ENCODE results near the gene TBC1D1. TPM values are rescaled to one million over a fixed set of nuclear protein-coding genes. Genes with fewer than 3 reads are reported as not detected.

Gene TBC1D1
- total RNA-seq, 1 donor from 2014 or later = 56.5 TPM

DNA sequence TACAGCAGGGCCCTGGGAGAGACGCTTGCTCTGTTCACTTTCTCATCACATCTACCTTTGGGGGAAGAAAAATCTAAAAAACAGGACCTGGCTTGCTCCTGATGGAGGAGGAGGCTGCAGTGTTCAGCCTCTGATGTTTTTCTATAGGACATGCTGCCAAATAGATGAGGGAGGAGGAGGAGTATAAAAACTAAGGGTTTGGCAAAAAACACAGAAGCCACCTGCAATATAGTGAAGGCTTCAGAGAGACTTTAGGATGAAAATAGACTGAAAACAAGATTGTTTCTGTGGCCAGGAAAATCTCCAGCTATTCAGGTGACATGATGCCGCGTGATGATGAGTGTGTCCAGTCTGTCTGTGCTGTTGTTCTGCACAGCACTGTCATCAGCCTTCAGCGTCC, 229.9 kb downstream of the TBC1D1 start:
- ATAC-seq (no peak), DNase-seq (no peak)
- Histone ChIP-seq H3K9me3 (no peaks in the 10 kb centered on the region), H3K4me3 (no peak overlapping the region), H3K27me3 (ENCODE audit: low read depth) (no peaks in the 10 kb centered on the region), H3K36me3 (peaks cover 75% of the 10 kb centered on the region), H3K4me1 (no peaks in the 10 kb centered on the region), H3K27ac (no peak overlapping the region)
- TF ChIP-seq, protein P1, sequence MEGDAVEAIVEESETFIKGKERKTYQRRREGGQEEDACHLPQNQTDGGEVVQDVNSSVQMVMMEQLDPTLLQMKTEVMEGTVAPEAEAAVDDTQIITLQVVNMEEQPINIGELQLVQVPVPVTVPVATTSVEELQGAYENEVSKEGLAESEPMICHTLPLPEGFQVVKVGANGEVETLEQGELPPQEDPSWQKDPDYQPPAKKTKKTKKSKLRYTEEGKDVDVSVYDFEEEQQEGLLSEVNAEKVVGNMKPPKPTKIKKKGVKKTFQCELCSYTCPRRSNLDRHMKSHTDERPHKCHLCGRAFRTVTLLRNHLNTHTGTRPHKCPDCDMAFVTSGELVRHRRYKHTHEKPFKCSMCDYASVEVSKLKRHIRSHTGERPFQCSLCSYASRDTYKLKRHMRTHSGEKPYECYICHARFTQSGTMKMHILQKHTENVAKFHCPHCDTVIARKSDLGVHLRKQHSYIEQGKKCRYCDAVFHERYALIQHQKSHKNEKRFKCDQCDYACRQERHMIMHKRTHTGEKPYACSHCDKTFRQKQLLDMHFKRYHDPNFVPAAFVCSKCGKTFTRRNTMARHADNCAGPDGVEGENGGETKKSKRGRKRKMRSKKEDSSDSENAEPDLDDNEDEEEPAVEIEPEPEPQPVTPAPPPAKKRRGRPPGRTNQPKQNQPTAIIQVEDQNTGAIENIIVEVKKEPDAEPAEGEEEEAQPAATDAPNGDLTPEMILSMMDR (IDR thresholded peaks at IDR 0.05) = no peak
- intact Hi-C loops (cut with DNase I) = no loop called here

DNA sequence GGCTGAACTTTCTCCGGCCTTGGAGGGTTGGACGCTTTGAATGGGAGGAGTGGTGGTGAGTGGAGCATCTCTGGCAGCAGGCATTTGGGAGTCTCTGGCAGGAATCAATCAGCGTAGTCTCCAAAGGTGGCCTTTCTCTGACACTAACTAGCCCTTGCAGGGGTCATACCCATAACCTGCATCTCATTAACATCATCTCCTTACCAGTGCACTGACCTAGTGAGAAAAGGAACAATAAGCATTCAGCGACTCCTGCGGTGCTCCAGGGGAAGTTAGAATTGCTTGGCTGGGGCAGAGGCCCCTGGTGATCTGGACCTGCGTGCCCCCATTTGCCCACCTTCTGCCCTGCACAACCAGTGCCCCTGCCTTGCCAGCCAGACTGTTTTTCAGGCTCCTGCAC, 231.2 kb downstream of the TBC1D1 start:
- Histone ChIP-seq H3K27me3 (ENCODE audit: low read depth) (no peaks in the 10 kb centered on the region), H3K4me1 (no peaks in the 10 kb centered on the region), H3K36me3 (peaks cover 76% of the 10 kb centered on the region), H3K27ac (no peak overlapping the region), H3K9me3 (no peaks in the 10 kb centered on the region), H3K4me3 (no peak overlapping the region)
- intact Hi-C loops (cut with DNase I) = no loop called here
- ATAC-seq (no peak), DNase-seq (no peak)
- TF ChIP-seq, protein P1 (IDR thresholded peaks at IDR 0.05) = no peak

DNA sequence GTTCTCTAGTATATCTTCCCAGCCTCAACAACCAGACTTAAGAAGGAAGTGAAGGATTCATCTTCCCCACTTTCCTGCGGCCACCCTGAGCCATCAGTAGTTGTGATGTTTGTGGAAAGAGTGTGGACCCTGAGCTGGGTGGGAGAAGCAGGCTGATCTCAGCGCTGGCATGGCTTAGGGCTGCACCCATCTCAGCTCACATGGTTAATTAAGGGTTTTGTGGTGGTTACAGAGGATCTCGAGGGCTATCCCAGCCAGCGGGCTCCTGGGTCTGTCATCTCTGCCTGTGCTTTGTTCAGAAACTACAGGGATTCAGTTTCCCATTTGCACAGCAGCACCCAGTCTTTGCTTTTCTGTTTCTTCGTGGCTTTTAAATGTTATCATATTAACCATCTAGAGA, 232.7 kb downstream of the TBC1D1 start:
- TF ChIP-seq, protein P1 (IDR thresholded peaks at IDR 0.05) = no peak
- Histone ChIP-seq H3K27ac (no peak overlapping the region), H3K36me3 (peaks cover 61% of the 10 kb centered on the region), H3K27me3 (ENCODE audit: low read depth) (no peaks in the 10 kb centered on the region), H3K9me3 (no peaks in the 10 kb centered on the region), H3K4me1 (no peaks in the 10 kb centered on the region), H3K4me3 (no peak overlapping the region)
- ATAC-seq (no peak), DNase-seq (no peak)
- intact Hi-C loops (cut with DNase I) = no loop called here

DNA sequence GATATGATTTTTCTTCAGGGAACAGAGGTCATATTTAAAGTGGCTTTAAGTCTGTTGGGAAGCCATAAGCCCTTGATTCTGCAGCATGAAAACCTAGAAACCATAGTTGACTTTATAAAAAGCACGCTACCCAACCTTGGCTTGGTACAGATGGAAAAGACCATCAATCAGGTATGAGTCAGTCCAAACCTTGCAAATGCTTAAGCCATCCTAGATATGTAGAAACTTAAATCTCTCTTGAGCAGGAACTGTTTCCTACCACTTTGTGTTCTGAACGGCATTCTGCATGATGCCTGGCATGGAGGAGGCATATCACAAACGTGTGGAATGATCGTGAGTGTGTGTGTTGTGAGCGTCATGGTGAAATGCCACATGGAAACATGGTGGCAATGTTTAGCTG, 234.1 kb downstream of the TBC1D1 start:
- intact Hi-C loops (cut with DNase I) = no loop called here
- no peak overlapping the region for H3K27ac ChIP-seq
- DNase-seq (no peak), ATAC-seq (no peak)
- peaks cover 49% of the 10 kb centered on the region for H3K36me3 ChIP-seq
- TF ChIP-seq, protein P1 (IDR thresholded peaks at IDR 0.05) = no peak
- no peaks in the 10 kb centered on the region for H3K27me3 ChIP-seq (ENCODE audit: low read depth)
- H3K4me3 ChIP-seq = no peak overlapping the region
- no peaks in the 10 kb centered on the region for H3K9me3 ChIP-seq
- H3K4me1 ChIP-seq = peaks cover 11% of the 10 kb centered on the region

DNA sequence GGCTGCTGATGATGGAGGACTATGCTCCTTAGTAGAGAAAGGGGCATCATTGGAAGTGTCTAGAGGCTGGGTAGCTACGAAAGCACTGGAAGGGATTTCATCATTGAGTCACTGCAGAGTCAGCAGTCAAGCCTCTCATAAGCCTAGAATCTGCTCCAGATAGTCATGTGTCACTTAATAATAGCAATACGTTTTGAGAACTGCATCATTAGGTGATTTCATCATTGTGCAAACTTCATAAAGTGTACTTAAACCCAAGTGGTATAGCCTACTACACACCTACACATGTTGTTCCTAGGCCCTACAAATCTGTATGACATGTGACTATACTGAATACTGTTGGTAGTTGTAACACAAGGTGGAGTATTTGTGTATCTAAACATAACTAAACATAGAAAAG, 234.9 kb downstream of the TBC1D1 start:
- H3K9me3 ChIP-seq = no peaks in the 10 kb centered on the region
- intact Hi-C loops (cut with DNase I) = no loop called here
- H3K27me3 ChIP-seq (ENCODE audit: low read depth) = no peaks in the 10 kb centered on the region
- ATAC-seq (peak; percentile 44 to 61), DNase-seq (no peak)
- peaks cover 11% of the 10 kb centered on the region for H3K4me1 ChIP-seq
- H3K36me3 ChIP-seq = peaks cover 46% of the 10 kb centered on the region
- H3K4me3 ChIP-seq = no peak overlapping the region
- TF ChIP-seq, protein P1 (IDR thresholded peaks at IDR 0.05) = no peak
- no peak overlapping the region for H3K27ac ChIP-seq

Measured in lower lobe of right lung (tissue), 2 donors.